Bronchial epithelial cell (primary cell): ENCODE data around the gene MIOX. TPM values are rescaled to one million over a fixed set of nuclear protein-coding genes. Genes with fewer than 3 reads are reported as not detected.

Experiments used
- DNase-seq: peaks from one replicate; pipeline ENCODE4 v3.0.0-alpha.2; 2010; ENCODE audit warnings: low read depth
- FAIRE-seq: peaks from 2 replicates; lab custom pipeline; 2011; peaks lifted over from hg19 to GRCh38; lab: Jason Lieb, UNC
- H3K27me3 ChIP-seq: 2 replicates; pipeline ENCODE4 v1.5.1; 2011; ENCODE audit warnings: low read length; ENCODE audit not compliant: control insufficient read depth, insufficient read depth
- H3K36me3 ChIP-seq: 2 replicates; pipeline ENCODE4 v1.5.1; 2011; ENCODE audit warnings: low read length; ENCODE audit not compliant: control insufficient read depth, insufficient read depth
- H3K4me3 ChIP-seq: 2 replicates; pipeline ENCODE4 v1.5.1; 2011; ENCODE audit warnings: mild to moderate bottlenecking, low read depth, low read length, control low read depth
- CTCF ChIP-seq: IDR thresholded peaks from 2 replicates; pipeline ENCODE4 v1.5.1; 2011; ENCODE audit warnings: mild to moderate bottlenecking, moderate library complexity, low read length, control low read depth, inconsistent platforms; ENCODE audit not compliant: insufficient read depth, severe bottlenecking
- total RNA-seq: library from RNA; depleted of rRNA; stranded (reverse); fragments of >200 nt; gene quantifications from 2 replicates; pipeline ENCODE4 v1.2.1, GENCODE V29; 2014

MIOX gene
- total RNA-seq, 1 donor from 2014 or later: not detected

DNA sequence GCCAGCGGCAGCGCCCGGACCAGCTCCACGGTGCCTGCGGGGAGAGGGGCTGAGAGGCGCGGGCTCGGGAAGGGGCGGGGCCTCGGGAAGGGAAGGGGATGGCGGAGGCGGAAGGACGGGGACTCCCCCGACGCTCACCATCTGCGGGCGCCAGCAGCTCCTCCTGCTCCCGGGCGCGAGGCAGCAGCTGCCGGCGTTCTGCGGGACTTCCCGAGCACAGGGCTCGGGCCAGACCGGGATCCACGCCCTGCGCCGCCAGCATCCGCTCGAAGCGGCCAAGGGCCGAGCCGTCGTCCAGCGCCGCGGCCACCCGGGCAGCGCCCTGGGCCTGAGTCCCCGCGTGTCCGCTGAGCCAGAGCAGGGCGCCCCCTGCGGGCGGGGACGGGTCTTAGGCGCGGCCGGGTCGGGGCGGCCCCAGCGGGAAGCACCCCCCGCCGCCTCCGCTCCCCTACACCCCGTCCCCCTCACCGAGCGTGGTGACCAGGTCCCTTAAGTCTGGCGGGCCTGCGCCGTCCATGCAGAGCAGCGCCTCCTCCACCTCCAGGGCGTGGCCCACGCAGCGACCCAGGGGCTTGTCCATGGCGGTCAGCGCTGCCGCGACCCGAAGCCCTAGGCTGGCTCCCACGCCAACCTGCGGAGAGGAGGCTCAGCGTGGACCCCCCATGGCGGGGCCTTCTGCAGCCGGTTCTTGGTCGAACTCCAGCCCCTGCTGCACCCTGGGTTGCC lies 39.6 kb downstream of the MIOX start:
- peak; percentile 66 for TF ChIP-seq CTCF
- FAIRE-seq (no peak), DNase-seq (peak; percentile 50)
- Histone ChIP-seq H3K4me3 (peak overlapping the region; percentile 79), H3K36me3 (peaks cover 18% of the 10 kb centered on the region), H3K27me3 (no peaks in the 10 kb centered on the region)

DNA sequence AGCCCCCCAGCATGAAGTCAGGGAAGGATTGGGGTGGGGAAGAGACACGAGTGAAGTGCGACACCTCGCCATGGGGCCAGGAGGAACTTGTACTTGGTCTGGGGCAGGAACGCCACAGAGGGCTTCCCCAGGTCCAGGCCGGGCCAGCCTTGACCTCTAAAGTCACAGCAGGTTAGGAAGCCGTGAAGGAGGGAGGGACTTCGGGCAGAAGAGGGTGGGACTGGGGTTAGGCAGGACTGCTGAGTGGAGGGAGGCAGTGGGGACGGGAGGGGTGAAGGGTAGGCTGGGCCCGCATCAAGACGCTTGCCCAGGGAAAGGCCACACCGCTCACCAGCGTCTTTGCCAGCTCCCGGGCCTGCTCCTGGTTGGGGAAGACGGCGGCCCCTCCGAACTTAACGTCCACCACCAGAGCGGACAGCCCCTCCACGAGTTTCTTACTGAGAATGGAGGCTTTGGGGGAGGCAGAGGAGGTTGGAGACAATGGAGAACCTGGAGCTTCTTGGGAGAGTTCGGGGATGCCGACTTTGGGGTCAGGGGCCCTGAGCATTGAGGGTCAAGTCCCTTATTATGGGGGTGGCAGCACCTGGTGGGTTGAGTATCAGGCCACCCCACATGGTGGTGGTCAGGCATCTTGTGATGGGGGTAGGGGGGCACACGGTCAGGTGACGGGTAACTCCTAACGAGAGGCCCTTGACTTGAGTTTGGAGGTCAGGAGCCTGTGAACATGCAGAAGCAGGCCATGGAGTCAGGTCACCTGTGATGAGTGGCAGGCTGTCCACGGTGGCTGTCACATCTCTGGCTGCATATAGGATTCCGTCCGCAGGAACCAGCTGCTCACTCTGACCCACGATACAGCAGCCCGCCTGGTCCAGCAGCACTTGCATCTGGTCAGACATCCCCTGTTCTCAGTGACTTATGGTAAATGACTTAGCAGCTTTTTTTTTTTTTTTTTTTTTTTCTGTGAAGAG lies 40.5 kb downstream of the MIOX start:
- FAIRE-seq: no peak

DNA sequence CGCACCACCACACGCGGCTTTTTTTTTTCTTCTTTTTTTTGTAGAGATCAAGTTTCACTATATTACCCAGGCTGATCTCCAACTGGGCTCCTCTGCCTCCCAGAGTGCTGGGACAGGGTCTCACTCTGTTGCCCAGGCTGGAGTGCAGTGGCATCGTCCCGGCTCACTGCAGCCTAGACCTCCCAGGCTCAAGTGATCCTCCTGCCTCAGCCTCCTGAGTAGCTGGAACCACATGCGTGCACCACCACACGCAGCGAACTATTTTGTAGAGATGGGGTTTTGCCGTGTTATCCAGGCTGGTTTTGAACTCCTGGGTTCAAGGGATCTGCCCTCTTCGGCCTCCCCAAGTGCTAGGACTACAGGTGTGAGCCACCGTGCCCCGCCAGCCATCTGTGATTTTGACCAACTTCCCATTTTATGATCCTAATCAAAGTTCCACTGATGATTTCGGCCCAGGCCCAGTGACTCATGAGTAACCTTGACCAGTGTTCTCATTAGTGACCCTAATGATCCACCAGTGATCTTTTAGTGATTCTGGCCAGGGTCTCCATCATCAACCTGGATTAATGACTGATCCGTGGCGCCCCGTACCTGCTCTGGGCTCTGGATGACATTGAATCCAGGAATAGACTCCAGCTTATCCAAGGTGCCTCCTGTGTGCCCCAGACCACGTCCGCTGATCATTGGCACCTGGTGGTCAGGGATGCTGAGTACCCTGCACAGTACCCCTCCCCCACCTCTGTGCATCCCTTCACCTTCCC lies 41.4 kb downstream of the MIOX start:
- H3K4me3 ChIP-seq: no peak overlapping the region
- no peak for FAIRE-seq
- TF ChIP-seq CTCF: no peak

More for the DNA sequence above, 40.5 kb downstream of the MIOX start:
- Histone ChIP-seq H3K4me3 (peak overlapping the region; percentile 79), H3K36me3 (peaks cover 15% of the 10 kb centered on the region), H3K27me3 (no peaks in the 10 kb centered on the region)
- DNase-seq: peak; percentile 29
- TF ChIP-seq CTCF: no peak

DNA sequence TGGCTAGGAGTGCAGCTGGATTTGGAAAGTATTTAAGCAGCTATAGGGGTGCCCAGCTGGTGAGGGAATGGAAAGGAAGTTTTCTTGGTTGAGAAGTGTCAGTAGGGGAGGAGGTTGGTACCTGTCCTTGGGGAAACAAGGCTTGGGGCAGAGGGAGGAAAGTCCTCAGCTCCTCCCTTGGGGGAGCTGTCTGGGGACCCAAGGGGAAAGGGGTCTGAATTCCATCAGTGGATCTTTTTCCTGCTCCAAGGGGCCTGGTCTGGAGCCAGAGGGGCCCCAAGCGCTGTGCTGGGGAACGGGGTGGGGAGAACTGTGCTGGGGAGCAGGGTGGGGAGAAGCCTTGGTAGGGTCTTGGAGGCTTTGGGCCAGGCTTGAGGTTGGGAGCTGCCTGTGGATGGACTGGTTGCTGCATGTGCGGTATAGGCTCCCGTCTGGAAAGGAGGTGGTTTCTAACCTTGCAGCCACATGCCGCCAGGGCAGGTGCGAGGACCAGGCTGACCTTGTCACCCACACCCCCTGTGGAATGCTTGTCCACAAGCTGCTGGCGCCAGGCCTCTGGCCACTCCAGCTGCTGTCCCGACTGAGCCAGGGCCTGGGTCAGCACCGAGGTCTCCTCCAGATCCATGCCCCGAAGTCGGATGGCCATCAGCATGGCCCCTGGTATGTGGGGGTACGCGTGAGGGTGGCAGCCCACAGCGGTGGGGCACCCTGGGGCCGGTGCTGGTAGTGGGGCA lies 42.2 kb downstream of the MIOX start:
- peaks cover 11% of the 10 kb centered on the region for H3K36me3 ChIP-seq
- no peaks in the 10 kb centered on the region for H3K27me3 ChIP-seq
- no peak for FAIRE-seq
- DNase-seq: no peak
- TF ChIP-seq CTCF: no peak
- H3K4me3 ChIP-seq: peak overlapping the region; percentile 78

More for the DNA sequence above, 41.4 kb downstream of the MIOX start:
- Histone ChIP-seq H3K27me3 (no peaks in the 10 kb centered on the region), H3K36me3 (peaks cover 14% of the 10 kb centered on the region)
- no peak for DNase-seq

- no peak for DNase-seq
Measured at GRCh38 chr22:50529416-50529896, 42.8 kb downstream of the MIOX start.

More at GRCh38 chr22:50529416-50529896, 42.8 kb downstream of the MIOX start:
- Histone ChIP-seq H3K4me3 (peak overlapping the region; percentile 78), H3K27me3 (no peaks in the 10 kb centered on the region), H3K36me3 (peaks cover 8% of the 10 kb centered on the region)
- no peak for FAIRE-seq
- no peak for TF ChIP-seq CTCF
